Nephron (organoid): ENCODE data around the gene RNF180.
"Not testable (repeated sequence)": the region's sequence is repeated elsewhere in the genome, so short reads cannot be mapped to it uniquely, and the experiment has no call there.

Experiments used
- H3K27ac Mint-ChIP-seq, 3 experiments: 2 replicates each; pipeline ENCODE4 v1.8.0; 2020; ENCODE audit warnings: mixed read lengths in 3 of 3, mild to moderate bottlenecking in 2 of 3, moderate library complexity in 1 of 3
- H3K27me3 Mint-ChIP-seq: 2 replicates; pipeline ENCODE4 v1.8.0; 2021; ENCODE audit warnings: low read depth, mild to moderate bottlenecking, moderate library complexity, mixed read lengths
- H3K36me3 Mint-ChIP-seq: 2 replicates; pipeline ENCODE4 v1.8.0; 2020; ENCODE audit warnings: low read depth, mixed read lengths
- H3K4me1 Mint-ChIP-seq: 2 replicates; pipeline ENCODE4 v1.8.0; 2020; ENCODE audit warnings: mixed read lengths
- H3K4me3 Mint-ChIP-seq, 3 experiments: 2 replicates each; pipeline ENCODE4 v1.8.0; 2020; ENCODE audit warnings: mild to moderate bottlenecking in 3 of 3, mixed read lengths in 3 of 3, moderate library complexity in 2 of 3
- H3K9me3 Mint-ChIP-seq: 2 replicates; pipeline ENCODE4 v1.8.0; 2020; ENCODE audit warnings: mixed read lengths
- CTCF ChIP-seq, 3 experiments: fragments of 200-600 bp; sonication (generic); IDR thresholded peaks; one replicate each; pipeline ENCODE4 v1.5.0; 2021; ENCODE audit warnings: antibody characterized with exemption in 3 of 3; ENCODE audit not compliant: unreplicated experiment in 3 of 3

RNF180 gene

GRCh38 chr5:64260756-64261155, 95.1 kb downstream of the RNF180 start:
- Mint-ChIP-seq H3K27me3 (no peaks in the 10 kb centered on the region), H3K36me3 (no peaks in the 10 kb centered on the region), H3K4me3 (no peak overlapping the region), H3K4me1 (no peaks in the 10 kb centered on the region), H3K27ac (no peak overlapping the region), H3K9me3 (peaks cover 2% of the 10 kb centered on the region)
- TF ChIP-seq CTCF (IDR thresholded peaks at IDR 0.05; ENCODE audit: unreplicated experiment in 3 of 3), result no peak

- TF ChIP-seq CTCF (IDR thresholded peaks at IDR 0.05; ENCODE audit: unreplicated experiment in 3 of 3), result no peak
- Mint-ChIP-seq H3K27ac (no peak overlapping the region), H3K4me1 (no peaks in the 10 kb centered on the region), H3K36me3 (no peaks in the 10 kb centered on the region), H3K27me3 (no peaks in the 10 kb centered on the region), H3K9me3 (no peaks in the 10 kb centered on the region), H3K4me3 (no peak overlapping the region)
Measured at GRCh38 chr5:64269164-64269563, 103.5 kb downstream of the RNF180 start.

- Mint-ChIP-seq H3K27me3 (no peaks in the 10 kb centered on the region), H3K9me3 (peaks cover 1% of the 10 kb centered on the region), H3K36me3 (no peaks in the 10 kb centered on the region), H3K4me3 (no peak overlapping the region), H3K27ac (no peak overlapping the region), H3K4me1 (no peaks in the 10 kb centered on the region)
- no peak for TF ChIP-seq CTCF (IDR thresholded peaks at IDR 0.05; ENCODE audit: unreplicated experiment in 3 of 3)
Measured at GRCh38 chr5:64273276-64273675, 107.6 kb downstream of the RNF180 start.

- peaks cover 46% of the 10 kb centered on the region for H3K9me3 Mint-ChIP-seq
- peaks cover 9% of the 10 kb centered on the region for H3K36me3 Mint-ChIP-seq
- no peaks in the 10 kb centered on the region for H3K4me1 Mint-ChIP-seq
- TF ChIP-seq CTCF (IDR thresholded peaks at IDR 0.05; ENCODE audit: unreplicated experiment in 3 of 3), result no peak
- no peak overlapping the region for H3K4me3 Mint-ChIP-seq
- H3K27me3 Mint-ChIP-seq, result no peaks in the 10 kb centered on the region
- H3K27ac Mint-ChIP-seq, result no peak overlapping the region
Measured at GRCh38 chr5:64285188-64286130, 119.8 kb downstream of the RNF180 start.

- Mint-ChIP-seq H3K27me3 (no peaks in the 10 kb centered on the region), H3K36me3 (peaks cover 9% of the 10 kb centered on the region), H3K27ac (no peak overlapping the region), H3K4me3 (no peak overlapping the region), H3K4me1 (no peaks in the 10 kb centered on the region), H3K9me3 (peaks cover 42% of the 10 kb centered on the region)
- no peak for TF ChIP-seq CTCF (IDR thresholded peaks at IDR 0.05; ENCODE audit: unreplicated experiment in 3 of 3)
Measured at GRCh38 chr5:64286381-64286780, 120.7 kb downstream of the RNF180 start.

- H3K4me1 Mint-ChIP-seq, H3K36me3 Mint-ChIP-seq, H3K4me3 Mint-ChIP-seq, H3K27ac Mint-ChIP-seq, H3K27me3 Mint-ChIP-seq: not testable (repeated sequence)
- peaks cover 30% of the 10 kb centered on the region for H3K9me3 Mint-ChIP-seq
Measured at GRCh38 chr5:64288496-64288895, 122.9 kb downstream of the RNF180 start.
